ENCODE data around the gene UBE3C.
"Not testable (repeated sequence)": the region's sequence is repeated elsewhere in the genome, so short reads cannot be mapped to it uniquely, and the experiment has no call there.

DNA sequence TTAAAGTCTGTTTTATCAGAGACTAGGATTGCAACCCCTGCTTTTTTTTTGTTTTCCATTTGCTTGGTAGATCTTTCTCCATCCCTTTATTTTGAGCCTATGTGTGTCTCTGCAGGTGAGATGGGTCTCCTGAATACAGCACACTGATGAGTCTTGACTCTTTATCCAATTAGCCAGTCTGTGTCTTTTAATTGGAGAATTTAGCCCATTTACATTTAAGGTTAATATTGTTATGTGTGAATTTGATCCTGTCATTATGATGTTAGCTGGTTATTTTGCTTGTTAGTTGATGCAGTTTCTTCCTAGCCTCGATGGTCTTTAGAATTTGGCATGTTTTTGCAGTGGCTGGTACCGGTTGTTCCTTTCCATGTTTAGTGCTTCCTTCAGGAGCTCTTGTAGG is 35.1 kb upstream of the UBE3C start:
- TF ChIP-seq, protein P1, sequence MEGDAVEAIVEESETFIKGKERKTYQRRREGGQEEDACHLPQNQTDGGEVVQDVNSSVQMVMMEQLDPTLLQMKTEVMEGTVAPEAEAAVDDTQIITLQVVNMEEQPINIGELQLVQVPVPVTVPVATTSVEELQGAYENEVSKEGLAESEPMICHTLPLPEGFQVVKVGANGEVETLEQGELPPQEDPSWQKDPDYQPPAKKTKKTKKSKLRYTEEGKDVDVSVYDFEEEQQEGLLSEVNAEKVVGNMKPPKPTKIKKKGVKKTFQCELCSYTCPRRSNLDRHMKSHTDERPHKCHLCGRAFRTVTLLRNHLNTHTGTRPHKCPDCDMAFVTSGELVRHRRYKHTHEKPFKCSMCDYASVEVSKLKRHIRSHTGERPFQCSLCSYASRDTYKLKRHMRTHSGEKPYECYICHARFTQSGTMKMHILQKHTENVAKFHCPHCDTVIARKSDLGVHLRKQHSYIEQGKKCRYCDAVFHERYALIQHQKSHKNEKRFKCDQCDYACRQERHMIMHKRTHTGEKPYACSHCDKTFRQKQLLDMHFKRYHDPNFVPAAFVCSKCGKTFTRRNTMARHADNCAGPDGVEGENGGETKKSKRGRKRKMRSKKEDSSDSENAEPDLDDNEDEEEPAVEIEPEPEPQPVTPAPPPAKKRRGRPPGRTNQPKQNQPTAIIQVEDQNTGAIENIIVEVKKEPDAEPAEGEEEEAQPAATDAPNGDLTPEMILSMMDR (IDR thresholded peaks at IDR 0.05), result not testable (repeated sequence)
- not testable (repeated sequence) for TF ChIP-seq POLR2A (IDR thresholded peaks at IDR 0.05)
